ENCODE data around the gene ZBTB46. TPM values are rescaled to one million over a fixed set of nuclear protein-coding genes. Genes with fewer than 3 reads are reported as not detected.

Gene ZBTB46
- total RNA-seq, 1 experiment from 2014 or later = 3.6 TPM

GRCh38 chr20:63708301-63709148 lies 122.5 kb downstream of the ZBTB46 start:
- no peaks in the 10 kb centered on the region for H3K9me3 ChIP-seq (ENCODE audit: insufficient read depth, low read depth)
- ChIA-PET POLR2A (ENCODE audit: unreplicated experiment) (interaction anchor here (0.5 to 1.4 kb wide), 9 partner anchors 10 to 488 kb away, joined by 3 to 11 read pairs (median 7); partner anchors contain the start of genes TPD52L2 and UCKL1), CTCF (interaction anchor here (0.6 to 1.2 kb wide), 2 partner anchors 30 to 157 kb away, joined by 3 to 6 read pairs; partner anchors contain the start of gene TPD52L2)
- peaks cover 17% of the 10 kb centered on the region; the same call in 1 of the 2 replicates for H4K20me1 ChIP-seq (ENCODE audit: insufficient read depth)
- BruUV-seq (replicated peaks) = no TSS peak
- no peaks in the 10 kb centered on the region for H3K27me3 ChIP-seq (ENCODE audit: insufficient read depth, low read depth)
- H3K4me1 ChIP-seq (replicated peaks; ENCODE audit: insufficient read depth) = peaks cover 18% of the 10 kb centered on the region
- peaks cover 47% of the 10 kb centered on the region for H3K36me3 ChIP-seq (ENCODE audit: low read depth)
- H3F3A ChIP-seq (ENCODE audit: insufficient read depth, low read depth) = peaks cover under 1% of the 10 kb centered on the region; the same call in 1 of the 2 replicates
- peak overlapping the region; percentile 96 for H3K4me3 ChIP-seq
- H3K9me2 ChIP-seq (ENCODE audit: insufficient read depth) = no peaks in the 10 kb centered on the region
- peaks cover 82% of the 10 kb centered on the region for H3K79me2 ChIP-seq (ENCODE audit: low read depth)
- peak in 1 of 2 experiments; percentile 33 for DNase-seq
- no peak overlapping the region for H3K27ac ChIP-seq
- intact Hi-C loops (cut with micrococcal nuclease; ENCODE audit: unreplicated experiment) = loop anchor here (5.0 kb wide), 1 partner anchor 264 kb away; no protein-coding TSS in a partner anchor
- H3K4me2 ChIP-seq = peak overlapping the region; percentile 97
- TF ChIP-seq CTCF (conservative IDR thresholded peaks at IDR 0.05) = no peak
- TF ChIP-seq EZH2 (IDR thresholded peaks at IDR 0.05; ENCODE audit: low read depth) = no peak
- peak overlapping the region; percentile 31; the same call in 1 of the 2 replicates for H2AFZ ChIP-seq

GRCh38 chr20:63707558-63708300 lies 123.3 kb downstream of the ZBTB46 start, which contains the start of the genes ARFRP1 and ZGPAT:
Gene ARFRP1, minus strand, starts transcription at chr20:63707976. Its CDS starts 885 bp downstream, at chr20:63707091.
Gene ZGPAT, plus strand, starts transcription at chr20:63708039. Its CDS starts 542 bp downstream, at chr20:63708581.
- Histone ChIP-seq H3F3A (ENCODE audit: insufficient read depth, low read depth) (peaks cover 9% of the 10 kb centered on the region; the same call in 1 of the 2 replicates), H3K27me3 (ENCODE audit: insufficient read depth, low read depth) (no peaks in the 10 kb centered on the region), H4K20me1 (ENCODE audit: insufficient read depth) (peaks cover 12% of the 10 kb centered on the region; the same call in 1 of the 2 replicates), H3K4me3 (peak within 1 kb of the TSS; percentile 96), H3K36me3 (ENCODE audit: low read depth) (peaks cover 41% of the 10 kb centered on the region), H3K27ac (peak within 1 kb of the TSS; percentile 37), H2AFZ (peak within 1 kb of the TSS; percentile 85), H3K4me1 (replicated peaks; ENCODE audit: insufficient read depth) (peaks cover 18% of the 10 kb centered on the region), H3K79me2 (ENCODE audit: low read depth) (peaks cover 74% of the 10 kb centered on the region), H3K9me2 (ENCODE audit: insufficient read depth) (no peaks in the 10 kb centered on the region), H3K4me2 (peak within 1 kb of the TSS; percentile 97), H3K9me3 (ENCODE audit: insufficient read depth, low read depth) (no peaks in the 10 kb centered on the region)
- DNase-seq = peak; percentile 67 to 91
- BruUV-seq (replicated peaks) = no TSS peak
- ChIA-PET CTCF (interaction anchor here (0.7 to 1.2 kb wide), 3 partner anchors 38 to 188 kb away, joined by 3 to 6 read pairs (median 3); partner anchors contain the start of gene TPD52L2), POLR2A (ENCODE audit: unreplicated experiment) (interaction anchor here (0.5 to 1.4 kb wide), 10 partner anchors 9 to 488 kb away, joined by 3 to 11 read pairs (median 6); partner anchors contain the start of genes TPD52L2 and UCKL1)
- intact Hi-C loops (cut with micrococcal nuclease; ENCODE audit: unreplicated experiment) = loop anchor here (1.0 to 5.0 kb wide), 5 partner anchors 23 to 265 kb away; partner anchors contain the start of gene UCKL1
- TF ChIP-seq EZH2 (IDR thresholded peaks at IDR 0.05; ENCODE audit: low read depth) = no peak
- no peak for TF ChIP-seq CTCF (conservative IDR thresholded peaks at IDR 0.05)
